HG03460 (cell line): ENCODE data around the gene NHLH1.

Experiments used
- ATAC-seq: cut with Tn5 transposase; IDR thresholded peaks from one replicate; pipeline ENCODE4 v1.9.1; 2021; ENCODE audit not compliant: unreplicated experiment

NHLH1 gene

DNA sequence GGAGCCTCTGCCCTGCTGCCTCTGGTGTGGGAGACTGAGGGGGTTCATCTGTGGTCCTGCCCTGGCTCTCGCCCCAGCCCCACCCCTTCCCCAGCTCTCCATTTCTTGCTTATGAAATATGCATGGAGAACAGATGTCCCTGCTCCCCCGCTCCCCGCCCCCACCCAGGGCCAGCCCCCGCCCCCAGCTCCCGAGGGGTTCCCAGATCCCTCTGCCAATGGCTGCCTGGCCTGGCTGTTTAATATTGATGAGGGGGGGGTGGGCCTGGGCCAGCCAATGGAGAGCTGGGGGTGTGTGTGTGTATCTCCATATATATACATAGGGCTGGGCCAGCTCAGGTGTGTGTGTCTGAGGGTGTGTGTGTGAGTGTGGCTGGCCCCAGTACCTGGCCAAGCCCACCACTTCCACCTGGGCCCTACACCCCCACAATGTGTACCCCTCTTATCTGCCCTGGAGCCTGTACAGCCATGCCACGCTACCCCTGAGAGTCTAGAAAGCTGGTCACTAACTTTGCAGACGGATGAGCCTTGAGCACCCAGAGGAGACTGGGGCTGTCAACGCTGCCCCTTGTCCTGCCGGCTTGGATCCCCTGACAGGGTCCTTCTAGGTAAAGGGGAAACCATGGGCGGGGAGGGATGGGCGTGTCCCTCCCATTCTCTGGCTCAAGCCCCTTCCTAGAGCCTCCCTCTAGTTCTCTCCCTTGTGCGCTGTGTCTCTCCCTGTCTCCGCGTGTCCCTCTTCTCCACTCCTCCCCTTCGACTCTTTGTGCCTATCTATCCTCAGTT is at the start of gene NHLH1:
TSS of gene NHLH1 (plus strand) at position 341 of the 785 bp plus-strand sequence. CDS start 3,661 bp downstream, outside the sequence.
- ATAC-seq, result no peak

DNA sequence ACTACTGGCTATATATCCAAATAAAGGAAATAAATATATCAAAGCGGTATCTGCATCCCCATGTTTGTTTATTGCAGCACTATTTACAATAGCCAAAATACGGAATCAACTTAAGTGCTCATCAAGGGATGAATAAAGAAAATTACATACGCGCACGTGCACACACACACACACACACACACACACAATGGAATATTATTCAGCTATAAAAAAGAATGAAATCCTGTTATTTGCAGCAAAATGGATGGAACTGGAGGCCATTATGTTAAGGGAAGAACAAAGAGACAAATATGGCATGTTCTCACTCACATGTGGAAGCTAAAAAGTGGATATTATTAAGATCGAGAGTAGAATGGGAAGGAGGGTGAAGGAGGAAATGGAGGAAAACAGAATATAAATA is 44.0 kb upstream of the NHLH1 start:
- no peak for ATAC-seq

DNA sequence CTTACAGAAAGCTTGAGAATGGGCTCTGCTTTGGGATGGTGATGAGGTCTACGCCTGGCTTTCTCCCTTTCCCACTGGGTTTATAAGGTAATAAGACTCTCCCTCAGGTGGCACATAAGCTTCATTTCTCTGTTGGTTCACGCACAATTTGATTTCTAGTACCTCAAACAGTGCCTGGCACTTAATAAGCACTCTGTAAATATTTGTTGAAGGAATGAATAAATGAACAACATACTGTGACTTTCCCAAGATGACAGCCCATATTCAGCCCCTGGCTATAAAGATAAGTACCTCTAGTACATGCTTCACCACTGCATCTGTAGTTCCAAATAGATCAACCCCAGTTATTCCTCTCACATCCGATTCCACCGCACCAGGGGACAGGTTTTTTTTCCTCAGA is 41.6 kb upstream of the NHLH1 start:
- no peak for ATAC-seq

DNA sequence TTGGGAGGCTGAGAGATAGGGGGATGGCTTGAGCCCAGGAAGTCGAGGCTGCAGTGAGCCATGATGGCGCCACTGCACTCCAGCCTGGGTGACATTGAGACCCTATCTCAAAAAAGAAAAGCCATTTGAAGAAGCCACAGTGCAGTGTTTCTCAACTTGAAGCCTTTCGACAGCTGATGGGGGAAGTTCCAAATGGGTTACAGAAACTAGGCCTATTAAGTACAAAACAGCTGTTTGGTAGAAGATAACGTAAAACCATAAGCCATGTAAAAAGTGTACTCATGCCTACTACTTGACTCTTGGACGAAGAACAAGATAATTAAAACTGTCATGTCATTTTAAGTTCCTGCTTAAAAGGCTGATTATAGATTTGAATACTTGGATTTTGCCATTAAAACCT is 40.5 kb upstream of the NHLH1 start:
- no peak for ATAC-seq

DNA sequence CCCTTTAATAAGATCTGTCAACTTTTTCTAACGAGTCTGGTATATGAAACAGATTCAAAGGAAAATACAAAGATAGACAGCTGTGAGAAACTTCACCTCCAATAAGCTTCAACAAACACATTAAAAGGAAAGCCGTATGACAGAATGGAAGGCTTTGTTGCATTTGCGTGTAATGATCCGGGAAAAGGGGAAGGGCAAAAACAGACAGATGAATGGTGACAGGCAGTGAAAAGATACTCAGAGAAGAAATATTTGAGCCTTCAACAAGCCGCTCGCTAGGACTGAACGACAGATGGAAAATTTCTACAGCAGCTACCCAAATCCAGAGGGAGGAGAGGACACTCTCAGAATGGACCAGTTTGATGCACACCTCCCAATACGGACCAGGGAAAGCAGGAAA is 38.7 kb upstream of the NHLH1 start:
- ATAC-seq, result no peak

DNA sequence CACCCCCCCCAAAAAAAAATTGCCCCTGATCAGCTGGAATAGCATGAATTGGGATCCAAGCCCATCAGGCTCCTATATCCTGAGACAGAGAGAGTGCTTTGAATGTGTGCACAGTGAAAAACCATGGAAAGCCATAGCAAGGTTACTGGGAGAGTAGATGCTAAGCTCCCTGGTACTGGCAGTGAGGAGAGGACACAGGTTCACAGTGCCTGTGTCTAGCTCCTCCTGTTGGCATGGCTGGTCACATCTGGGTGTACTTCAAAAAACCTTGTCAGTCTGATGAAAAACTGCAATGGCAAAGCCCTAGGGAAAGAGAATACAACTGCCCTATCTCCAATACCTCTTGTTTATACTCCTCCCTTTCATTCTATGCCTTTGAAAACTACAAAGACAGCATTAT is 36.8 kb upstream of the NHLH1 start:
- ATAC-seq, result no peak

DNA sequence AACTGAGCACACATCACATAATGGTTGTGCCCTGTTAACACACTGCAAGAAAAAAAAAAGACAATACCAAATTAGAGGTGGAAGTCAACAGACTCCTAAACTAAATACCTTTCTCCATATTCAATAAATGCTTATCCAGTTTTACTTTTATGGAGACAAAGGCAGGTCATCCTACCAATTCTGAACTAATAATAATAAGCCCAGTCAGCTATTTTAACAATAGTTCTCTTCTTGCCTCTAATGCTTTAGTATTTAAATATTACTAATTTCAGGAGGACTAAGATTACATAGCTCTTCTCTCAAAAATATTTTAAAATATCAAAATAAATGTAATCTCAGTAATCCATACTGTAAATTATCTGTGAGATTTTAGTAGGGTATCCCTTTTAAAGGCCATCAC is 34.4 kb upstream of the NHLH1 start:
- no peak for ATAC-seq

DNA sequence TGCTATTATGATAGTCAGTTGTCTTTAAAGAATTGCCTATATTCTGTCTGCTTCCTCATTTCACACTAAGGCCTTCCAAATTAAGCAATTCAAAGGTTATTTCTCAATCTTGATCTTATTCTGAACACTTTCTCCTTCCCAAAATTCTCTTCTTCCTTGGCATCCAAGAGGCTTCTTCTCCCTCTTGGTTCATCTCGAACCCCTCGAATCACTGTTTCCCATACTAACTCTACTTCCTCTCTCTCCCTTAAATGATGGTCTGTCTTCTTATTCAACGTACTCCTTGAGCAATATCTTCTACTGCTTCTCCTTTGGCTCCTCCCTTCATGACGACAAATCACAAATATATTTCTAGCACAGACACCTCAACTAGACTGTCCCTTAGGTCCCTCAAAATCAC is 28.3 kb upstream of the NHLH1 start:
- ATAC-seq, result no peak

DNA sequence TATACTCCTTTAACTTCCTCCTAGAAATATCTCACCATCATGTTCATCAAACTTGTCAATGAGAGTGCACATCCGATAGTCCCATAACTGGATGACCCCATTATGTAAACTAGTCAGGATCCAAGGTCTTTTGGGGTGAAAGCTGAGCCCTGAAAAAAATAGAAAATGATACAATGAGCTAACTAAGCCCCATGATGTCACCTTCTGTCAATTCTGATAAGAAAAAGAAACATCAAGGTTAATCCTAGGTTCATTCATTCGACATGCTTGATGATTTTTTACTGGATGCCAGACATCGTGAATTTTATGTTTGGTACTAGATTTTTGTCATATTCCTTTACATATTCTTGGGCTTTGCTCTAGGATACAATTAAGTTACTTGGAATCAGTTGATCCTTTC is 26.7 kb upstream of the NHLH1 start:
- ATAC-seq, result no peak

DNA sequence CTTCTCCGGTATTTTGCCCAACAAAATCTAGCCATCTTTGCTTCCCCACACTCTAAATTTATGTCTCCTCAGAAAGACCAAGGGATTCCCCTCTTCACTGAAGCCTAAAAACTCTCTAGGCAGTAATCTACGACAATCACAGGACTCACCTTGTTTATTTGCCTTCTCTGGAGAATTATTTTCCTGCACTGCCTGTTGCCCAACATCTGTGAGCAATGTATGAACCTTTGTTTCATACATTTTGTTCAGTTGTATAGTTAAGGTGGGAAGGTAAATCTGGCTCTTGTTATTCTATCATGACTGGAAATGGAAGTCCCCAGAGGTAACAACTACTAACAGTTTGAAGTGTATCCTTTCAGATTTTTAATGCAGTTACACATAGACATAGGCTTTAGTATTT is 26.0 kb upstream of the NHLH1 start:
- ATAC-seq, result no peak

DNA sequence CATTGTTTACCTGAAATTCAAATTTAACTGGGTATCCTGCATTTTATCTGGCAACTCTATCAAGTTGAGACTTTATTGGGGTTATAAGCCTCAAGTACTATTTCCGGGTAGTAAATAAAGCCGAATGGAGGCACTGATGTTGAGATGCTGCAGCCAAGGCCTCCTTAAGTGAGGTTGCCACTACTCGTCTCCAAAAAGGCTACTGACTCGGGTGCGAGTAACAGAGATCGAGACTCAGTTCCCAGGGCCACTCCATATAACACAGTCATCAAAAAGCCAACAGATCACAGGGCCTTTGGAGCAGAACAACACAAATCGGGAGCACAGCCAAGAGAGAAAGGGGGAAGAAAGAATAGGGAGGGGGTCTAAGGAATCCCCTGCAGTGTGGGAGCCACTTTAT is 24.3 kb upstream of the NHLH1 start:
- ATAC-seq, result no peak

DNA sequence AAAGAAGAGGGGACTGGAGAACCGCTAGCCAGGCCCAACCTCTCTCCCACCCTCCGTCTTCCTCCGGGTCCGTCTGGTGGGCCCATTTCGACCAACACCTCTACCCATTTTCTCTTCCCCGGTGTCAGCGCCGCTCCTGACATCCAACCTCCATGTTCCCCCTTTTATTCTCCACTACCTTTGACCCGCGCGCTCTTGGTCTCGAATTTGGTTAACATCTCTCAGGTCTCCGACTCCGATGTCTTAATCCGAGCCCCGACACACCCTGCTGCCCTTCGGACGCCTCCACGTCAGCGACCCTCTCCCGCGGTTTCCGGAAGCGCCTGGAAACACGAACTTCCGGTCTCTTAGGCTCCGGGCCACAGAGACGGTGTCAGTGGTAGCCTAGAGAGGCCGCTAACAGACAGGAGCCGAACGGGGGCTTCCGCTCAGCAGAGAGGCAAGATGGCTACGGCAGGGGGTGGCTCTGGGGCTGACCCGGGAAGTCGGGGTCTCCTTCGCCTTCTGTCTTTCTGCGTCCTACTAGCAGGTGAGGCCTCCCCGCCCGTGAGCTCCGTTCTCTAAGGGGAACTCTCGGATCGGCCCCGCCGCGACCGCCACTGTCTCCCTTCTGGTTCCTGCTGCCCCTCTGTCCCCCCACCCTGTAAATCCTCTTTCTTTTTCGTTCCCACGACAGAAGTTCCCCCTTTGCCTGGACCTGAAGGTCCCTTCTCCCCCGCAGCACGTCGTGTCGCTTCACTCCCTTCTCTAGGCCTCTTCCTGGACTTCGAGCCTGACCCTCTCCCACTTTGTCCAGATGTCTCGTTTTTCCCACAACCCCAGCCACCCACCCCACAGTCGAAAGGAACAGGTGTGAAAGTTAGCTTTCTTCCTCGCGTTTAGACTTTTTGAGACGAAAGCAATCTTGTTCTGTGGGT is 23.7 kb upstream of the NHLH1 start, which contains the start of the genes COPA and NCSTN:
TSS of gene COPA (minus strand) at position 298 of the 917 bp plus-strand sequence. CDS start at position 218, 80 bp downstream.
TSS of gene NCSTN (plus strand) at position 431 of the 917 bp plus-strand sequence. CDS start at position 445, 14 bp downstream.
- ATAC-seq, result peak; percentile 97

DNA sequence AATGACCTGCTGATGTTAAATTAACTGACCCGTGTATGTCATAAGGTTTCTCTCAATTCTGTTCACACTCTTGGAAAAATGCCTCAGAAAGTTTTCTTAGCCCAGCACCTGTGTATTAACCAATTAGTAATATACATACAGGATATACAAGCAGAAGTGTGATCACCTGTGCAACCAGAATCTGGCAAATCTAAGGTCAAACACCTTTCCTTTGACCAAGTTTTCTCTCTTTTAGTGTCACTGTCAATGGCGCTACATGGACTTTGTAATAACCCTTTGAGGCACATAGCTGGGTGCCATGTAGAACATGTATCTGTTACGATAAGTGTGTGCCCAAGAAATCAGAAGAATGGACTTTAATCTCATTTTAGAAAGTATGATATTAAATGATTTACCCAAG is 22.6 kb upstream of the NHLH1 start:
- ATAC-seq, result no peak

DNA sequence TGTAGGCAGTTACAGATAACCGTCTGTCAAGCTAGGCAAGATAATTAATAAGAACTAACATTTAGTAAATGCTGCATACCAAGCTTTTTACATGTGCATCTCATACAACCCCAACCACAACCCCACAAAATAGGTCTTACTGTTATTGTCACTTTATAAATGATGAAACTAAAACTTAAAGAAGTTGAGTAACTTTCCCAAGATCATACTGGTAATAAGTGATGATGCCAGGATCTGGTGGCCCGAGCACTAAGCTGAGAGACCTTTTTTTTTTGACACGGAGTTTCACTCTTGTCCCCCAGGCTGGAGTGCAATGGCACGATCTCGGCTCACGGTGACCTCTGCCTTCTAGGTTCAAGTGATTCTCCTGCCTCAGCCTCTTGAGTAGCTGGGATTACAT is 21.9 kb upstream of the NHLH1 start:
- ATAC-seq, result no peak

DNA sequence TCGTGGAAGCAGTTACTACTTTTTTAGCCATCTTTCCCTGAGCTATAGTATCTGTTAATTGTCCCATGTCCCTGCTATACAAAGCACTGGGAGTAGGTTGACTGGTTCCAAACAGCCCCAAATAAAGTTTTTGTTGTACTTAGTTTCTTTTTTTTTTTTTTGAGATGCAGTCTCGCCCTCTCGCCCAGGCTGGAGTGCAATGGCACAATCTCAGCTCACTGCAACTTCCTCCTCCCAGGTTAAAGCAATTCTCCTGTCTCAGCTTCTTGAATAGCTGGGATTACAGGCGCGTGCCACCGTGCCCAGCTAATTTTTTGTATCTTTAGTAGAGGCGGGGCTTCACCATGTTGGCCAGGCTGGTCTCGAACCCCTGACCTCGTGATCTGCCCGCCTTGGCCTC is 20.4 kb upstream of the NHLH1 start:
- ATAC-seq, result no peak

DNA sequence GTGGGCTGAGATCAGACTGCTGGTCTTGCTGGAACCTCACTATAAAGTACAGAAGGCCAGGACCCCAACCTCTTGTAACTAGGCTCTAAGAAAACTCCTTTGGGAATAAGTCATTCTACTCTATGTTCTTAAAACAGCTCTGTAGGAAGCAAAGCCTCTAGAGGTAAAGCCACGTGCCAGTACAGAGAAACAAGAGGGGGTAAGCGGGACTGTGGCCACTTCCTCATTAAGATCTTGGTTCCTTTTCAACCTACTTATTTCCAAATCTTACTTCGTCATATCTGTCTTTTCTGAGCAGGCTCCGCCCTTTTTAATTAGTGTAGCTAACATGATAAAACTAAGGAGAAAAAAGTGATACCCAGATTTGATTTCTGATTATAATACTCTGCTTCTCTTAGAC is 19.9 kb upstream of the NHLH1 start:
- ATAC-seq, result peak; percentile 41

DNA sequence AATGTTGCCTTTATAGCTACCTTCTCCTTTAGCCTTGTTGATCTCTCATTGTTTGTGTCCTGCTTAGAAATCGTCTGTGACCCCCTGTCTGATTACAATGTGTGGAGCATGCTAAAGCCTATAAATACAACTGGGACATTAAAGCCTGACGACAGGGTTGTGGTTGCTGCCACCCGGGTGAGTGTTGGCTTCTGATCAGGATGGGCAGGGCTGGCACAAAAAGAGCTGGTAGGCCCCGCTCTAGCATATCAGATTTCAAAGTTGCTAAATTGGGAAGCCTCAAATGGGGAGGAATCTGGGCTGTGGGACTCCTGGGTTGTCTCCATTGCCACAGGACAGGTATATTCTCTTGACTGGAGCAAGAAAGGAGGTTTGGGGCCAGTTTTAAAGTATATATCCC is 15.2 kb upstream of the NHLH1 start:
- no peak for ATAC-seq

DNA sequence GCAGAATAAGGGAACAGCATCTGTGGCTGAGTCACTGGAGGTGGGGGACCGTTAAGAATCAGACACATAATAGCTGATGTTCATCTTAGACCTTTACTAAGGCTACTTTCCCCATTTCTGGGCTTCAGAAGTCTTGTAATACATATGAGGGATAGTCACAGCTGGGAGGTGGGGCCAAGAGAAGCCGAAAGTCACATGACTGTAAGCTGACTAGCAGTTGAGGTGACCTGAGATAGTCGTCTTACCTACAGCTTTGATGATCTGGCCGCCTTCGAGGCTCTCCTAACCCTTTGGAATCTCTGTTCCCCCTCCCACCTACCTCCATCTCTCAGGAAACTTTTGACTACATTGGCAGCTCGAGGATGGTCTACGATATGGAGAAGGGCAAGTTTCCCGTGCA is 14.3 kb upstream of the NHLH1 start:
- ATAC-seq, result no peak

DNA sequence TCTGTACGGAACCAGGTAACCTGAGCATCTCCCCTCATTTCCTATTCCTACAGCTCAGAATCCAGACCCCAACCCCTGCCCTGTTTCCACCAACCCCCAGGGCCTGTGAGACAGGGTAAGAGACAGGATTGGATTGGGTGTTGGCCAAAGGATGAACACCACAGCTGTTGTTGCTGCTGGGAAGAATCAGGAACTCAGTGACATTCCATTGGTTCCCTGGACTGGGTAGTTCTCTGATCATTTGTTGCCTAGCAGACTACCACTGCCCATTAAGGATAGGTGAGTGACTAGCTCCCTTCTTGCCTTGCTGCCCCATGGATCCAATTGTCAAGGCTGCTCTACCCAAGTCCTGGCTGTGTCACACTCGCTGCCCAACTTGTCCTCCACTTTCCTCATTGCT is 13.6 kb upstream of the NHLH1 start:
- ATAC-seq, result no peak

DNA sequence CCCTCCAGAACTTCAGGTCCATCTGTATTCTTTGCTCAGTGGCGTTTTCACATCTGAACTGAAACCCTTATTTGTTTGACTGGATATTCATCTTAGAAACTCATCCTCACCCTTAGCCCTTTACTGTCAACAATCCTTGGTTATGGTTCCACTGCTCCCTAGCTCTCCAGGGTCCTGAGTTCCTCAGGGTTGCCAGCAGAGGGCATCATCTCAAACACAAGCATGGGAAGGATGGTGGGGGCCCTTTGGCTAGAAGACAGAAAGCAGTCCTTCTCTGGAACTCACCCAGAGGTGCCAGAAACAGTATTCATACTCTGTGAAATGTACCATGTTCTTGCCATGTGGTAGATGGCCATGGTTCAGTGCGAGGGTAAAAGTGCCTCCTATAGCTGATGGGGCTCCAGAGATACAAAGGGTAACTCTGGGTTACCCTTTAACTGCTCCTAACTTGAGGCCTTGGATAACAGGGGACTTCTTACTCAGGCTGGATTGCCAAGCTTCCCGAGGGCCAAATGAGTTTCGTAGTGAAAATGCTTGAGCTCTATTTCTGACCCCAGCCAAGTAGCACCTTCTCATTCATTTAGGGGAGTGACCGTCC is 12.4 kb upstream of the NHLH1 start:
- no peak for ATAC-seq

DNA sequence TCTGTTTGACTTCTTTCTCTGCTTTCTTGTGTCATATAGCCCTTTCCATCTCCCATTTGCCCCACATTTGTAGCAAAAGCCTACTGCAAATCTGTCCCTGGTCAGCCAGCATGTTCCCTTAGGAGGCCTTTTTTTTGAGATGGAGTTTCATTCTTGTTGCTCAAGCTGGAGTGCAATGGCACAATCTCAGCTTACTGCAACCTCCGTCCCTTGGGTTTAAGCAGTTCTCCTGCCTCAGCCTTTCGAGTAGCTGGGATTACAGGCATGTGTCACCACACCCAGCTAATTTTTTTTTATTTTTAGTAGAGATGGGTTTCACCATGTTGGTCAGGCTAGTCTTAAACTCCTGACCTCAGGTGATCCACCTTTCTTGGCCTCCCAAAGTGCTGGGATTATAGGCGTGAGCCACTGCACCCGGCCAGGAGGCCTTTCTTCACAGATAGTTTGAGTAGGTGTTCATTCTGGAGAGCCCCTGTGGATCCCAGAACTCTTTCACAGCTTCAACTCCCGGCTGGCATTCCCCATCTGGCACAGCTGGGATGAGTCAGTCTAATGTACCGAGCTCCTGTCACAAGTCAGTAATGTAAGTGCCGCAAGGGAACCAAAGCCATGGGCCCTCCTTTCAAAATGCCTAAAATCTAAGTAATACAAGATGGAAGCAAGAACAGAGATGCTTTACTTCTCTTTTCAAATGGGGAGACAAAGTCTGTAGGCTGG is 9.4 kb upstream of the NHLH1 start:
- ATAC-seq, result no peak
